Measurements from ENCODE around the gene CIDEA.

DNA sequence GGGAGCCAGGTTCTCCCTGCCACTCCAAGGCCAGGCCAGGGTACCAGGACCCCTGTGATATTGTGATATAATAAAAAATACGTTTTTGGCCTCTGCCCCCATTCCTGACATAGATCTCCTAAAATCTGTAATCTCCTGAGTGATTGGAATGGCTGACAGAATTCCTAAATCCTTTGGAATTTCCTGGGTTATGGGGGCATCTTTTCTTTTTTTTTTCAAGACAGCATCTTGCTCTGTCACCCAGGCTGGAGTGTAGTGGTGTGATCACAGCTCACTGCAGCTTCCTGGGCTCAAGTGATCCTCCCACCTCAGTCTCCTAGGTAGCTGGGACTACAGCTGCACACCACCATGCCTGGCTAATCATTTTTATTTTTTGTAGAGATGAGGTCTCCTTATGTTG, 27.7 kb downstream of the CIDEA start:
- no peak for TF ChIP-seq TCF12 (IDR thresholded peaks at IDR 0.05; ENCODE audit: low read depth)
- no peak for TF ChIP-seq CREB1 (IDR thresholded peaks at IDR 0.05; ENCODE audit: low read depth)
- no peak for TF ChIP-seq RAD21 (IDR thresholded peaks at IDR 0.05; ENCODE audit: low read depth)
- TF ChIP-seq REST (IDR thresholded peaks at IDR 0.05; ENCODE audit: low read depth) = no peak
- no peak for TF ChIP-seq TAF1 (IDR thresholded peaks at IDR 0.05; ENCODE audit: low read depth)
- TF ChIP-seq MAX (IDR thresholded peaks at IDR 0.05) = no peak
- TF ChIP-seq NFIC (IDR thresholded peaks at IDR 0.05) = no peak
- no peak for TF ChIP-seq FOXM1 (IDR thresholded peaks at IDR 0.05; ENCODE audit: borderline replicate concordance, low read depth)
- no peak for TF ChIP-seq ZBTB7A (IDR thresholded peaks at IDR 0.05; ENCODE audit: low read depth)
- TF ChIP-seq EP300 (IDR thresholded peaks at IDR 0.05; ENCODE audit: borderline replicate concordance) = no peak
- TF ChIP-seq YY1 (IDR thresholded peaks at IDR 0.05; ENCODE audit: low read depth) = no peak
- no peak for TF ChIP-seq CEBPB (IDR thresholded peaks at IDR 0.05)
